CD8-positive, alpha-beta memory T cell (primary cell): ENCODE measurements around the gene MTPN. TPM values are rescaled to one million over a fixed set of nuclear protein-coding genes. Genes with fewer than 3 reads are reported as not detected.
A peak's percentile ranks its signal among the peaks of the same experiment; 100 is the strongest.

ENCODE experiments used
- CTCF ChIA-PET: fragments of 350-600 bp; sonication (Branson Sonifier 250); formaldehyde crosslinking; loops from one replicate; lab custom pipeline; 2021; ENCODE audit warnings: antibody characterized with exemption; lab: Charles Lee
- POLR2A ChIA-PET: fragments of 350-600 bp; sonication (Branson Sonifier 250); formaldehyde crosslinking; loops from one replicate; lab custom pipeline; 2021; ENCODE audit warnings: antibody characterized with exemption; lab: Charles Lee
- DNase-seq, 5 donors: peaks; one replicate each; pipeline versions ENCODE4 v3.0.0 to v3.0.0-alpha.2; 2020 to 2022; ENCODE audit warnings: mixed read lengths in 1 of 5
- H3K27ac ChIP-seq: one replicate; pipeline ENCODE4 v1.7.0; 2013; ENCODE audit warnings: low read depth, mild to moderate bottlenecking, low read length, moderate library complexity
- H3K27me3 ChIP-seq: 2 replicates; pipeline ENCODE4 v1.7.0; 2013; ENCODE audit warnings: low read length, mild to moderate bottlenecking; ENCODE audit not compliant: insufficient read depth, poor library complexity, severe bottlenecking
- H3K36me3 ChIP-seq: 2 replicates; pipeline ENCODE4 v1.7.0; 2013; ENCODE audit warnings: mild to moderate bottlenecking, low read length, moderate library complexity; ENCODE audit not compliant: insufficient read depth
- H3K4me1 ChIP-seq: 2 replicates; pipeline ENCODE4 v1.7.0; 2013; ENCODE audit warnings: mild to moderate bottlenecking, low read length, moderate library complexity; ENCODE audit not compliant: insufficient read depth
- H3K4me3 ChIP-seq: 2 replicates; pipeline ENCODE4 v1.7.0; 2013; ENCODE audit warnings: mild to moderate bottlenecking, low read length
- H3K9me3 ChIP-seq: 2 replicates; pipeline ENCODE4 v1.7.0; 2013; ENCODE audit warnings: mild to moderate bottlenecking, low read length
- H3K27ac Mint-ChIP-seq, 8 donors: one replicate each; pipeline ENCODE4 v1.8.0; 2020 to 2021; ENCODE audit warnings: mixed read lengths in 8 of 8, mild to moderate bottlenecking in 6 of 8, inconsistent platforms in 3 of 8, moderate library complexity in 3 of 8
- H3K27me3 Mint-ChIP-seq, 2 donors: one replicate each; pipeline ENCODE4 v1.8.0; 2020 to 2021; ENCODE audit warnings: mixed read lengths in 2 of 2, mild to moderate bottlenecking in 1 of 2, moderate library complexity in 1 of 2
- H3K36me3 Mint-ChIP-seq, 3 donors: one replicate each; pipeline ENCODE4 v1.8.0; 2020 to 2021; ENCODE audit warnings: mixed read lengths in 3 of 3, inconsistent platforms in 1 of 3, mild to moderate bottlenecking in 1 of 3
- H3K4me1 Mint-ChIP-seq, 3 donors: one replicate each; pipeline ENCODE4 v1.8.0; 2020 to 2021; ENCODE audit warnings: mixed read lengths in 3 of 3, inconsistent platforms in 1 of 3, mild to moderate bottlenecking in 1 of 3
- H3K4me3 Mint-ChIP-seq, 7 donors: one replicate each; pipeline ENCODE4 v1.8.0; 2020 to 2021; ENCODE audit warnings: mixed read lengths in 7 of 7, mild to moderate bottlenecking in 6 of 7, moderate library complexity in 4 of 7, inconsistent platforms in 2 of 7
- H3K9me3 Mint-ChIP-seq, 5 donors: one replicate each; pipeline ENCODE4 v1.8.0; 2020 to 2022; ENCODE audit warnings: mixed read lengths in 5 of 5, mild to moderate bottlenecking in 3 of 5, moderate library complexity in 2 of 5, inconsistent platforms in 1 of 5
- polyA plus RNA-seq: library from polyadenylated mRNA; unstranded; fragments of 300-500 nt; fragmentation: Illumina TruSeq; gene quantifications from one replicate; pipeline ENCODE4 v1.2.3, GENCODE V29; 2021
- total RNA-seq, 2 experiments: library from RNA; stranded (reverse); gene quantifications; one replicate each; pipeline ENCODE4 v1.2.3, GENCODE V29; 2021

The MTPN gene
- total and polyA plus RNA-seq, 3 experiments from 2014 or later: 101 to 147 (median 143) TPM

DNA sequence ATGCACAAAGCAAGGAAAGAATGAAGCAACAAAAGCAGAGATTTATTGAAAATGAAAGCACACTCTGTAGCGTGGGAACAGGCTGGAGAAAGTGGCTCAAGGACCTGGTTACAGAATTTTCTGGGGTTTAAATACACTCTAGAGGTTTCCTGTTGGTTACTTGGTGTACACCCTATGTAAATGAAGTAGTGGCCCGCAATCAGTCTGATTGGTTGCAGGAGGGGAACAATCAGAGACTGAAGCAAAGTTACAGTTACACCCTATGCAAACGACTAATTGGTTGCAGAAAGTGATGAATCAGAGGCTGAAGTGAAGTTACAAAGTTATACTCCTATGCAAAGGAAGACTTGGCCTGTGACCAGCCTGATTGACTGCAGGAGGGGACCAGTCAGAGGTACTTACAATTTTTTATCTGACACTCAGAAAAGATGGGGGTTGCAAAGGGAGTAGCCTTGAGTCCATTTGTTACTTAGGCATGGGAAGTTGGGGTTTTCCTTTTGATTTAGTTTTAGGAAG lies 3.6 kb upstream of the MTPN start:
- POLR2A ChIA-PET: no interaction called here

DNA sequence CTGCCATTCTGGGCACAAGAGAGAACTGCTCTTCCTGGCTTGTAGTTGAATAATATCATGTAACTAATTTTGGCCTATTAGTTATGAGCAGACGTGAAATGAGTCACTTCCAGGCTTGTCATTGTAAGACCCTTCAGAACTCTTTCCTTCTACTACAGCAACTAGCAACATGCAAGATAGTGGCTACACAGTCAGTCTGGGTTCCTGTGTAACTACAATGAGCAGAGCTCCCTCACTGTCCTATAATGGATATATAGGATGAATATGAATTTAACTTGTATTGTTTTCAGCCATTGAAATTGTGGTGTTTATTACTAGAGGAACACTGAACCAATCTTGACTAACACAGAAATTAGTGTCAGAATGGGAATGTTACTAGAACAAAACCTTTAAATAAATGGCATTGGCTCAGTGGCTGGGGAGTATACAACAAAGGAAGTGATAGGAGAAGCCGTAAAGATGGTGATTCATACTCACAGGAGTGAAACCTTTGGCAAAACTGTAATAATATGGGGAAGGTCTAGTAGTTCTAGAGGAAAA lies 2.9 kb upstream of the MTPN start:
- no peaks in the 10 kb centered on the region for H3K27me3 ChIP-seq
- H3K9me3 ChIP-seq: no peaks in the 10 kb centered on the region
- Mint-ChIP-seq H3K4me3 (peak overlapping the region; percentile 78 to 91 (median 86)), H3K9me3 (no peaks in the 10 kb centered on the region), H3K27ac (peak overlapping the region; percentile 86 to 97 (median 95)), H3K27me3 (peaks cover 0 to 2% of the 10 kb centered on the region in 2 donors), H3K36me3 (peaks cover 0 to 15% (median 0%) of the 10 kb centered on the region in 3 donors), H3K4me1 (peaks cover 60 to 89% (median 77%) of the 10 kb centered on the region in 3 donors)
- peak overlapping the region; percentile 48 for H3K4me3 ChIP-seq
- ChIA-PET POLR2A (no interaction called here), CTCF (interaction anchor here (1.0 kb wide), 1 partner anchor 48 kb away, joined by 3 read pairs; no protein-coding TSS in a partner anchor)
- H3K27ac ChIP-seq: peak overlapping the region; percentile 40
- no peak for DNase-seq
- H3K4me1 ChIP-seq: peaks cover 65% of the 10 kb centered on the region
- H3K36me3 ChIP-seq: no peaks in the 10 kb centered on the region

More for the DNA sequence above, 3.6 kb upstream of the MTPN start:
- H3K9me3 Mint-ChIP-seq: no peaks in the 10 kb centered on the region
- Histone ChIP-seq H3K36me3 (no peaks in the 10 kb centered on the region), H3K27ac (peak overlapping the region; percentile 52), H3K9me3 (no peaks in the 10 kb centered on the region), H3K27me3 (no peaks in the 10 kb centered on the region), H3K4me3 (peak overlapping the region; percentile 48), H3K4me1 (peaks cover 59% of the 10 kb centered on the region)
- peaks cover 0 to 2% of the 10 kb centered on the region in 2 donors for H3K27me3 Mint-ChIP-seq
- H3K36me3 Mint-ChIP-seq: peaks cover 0 to 14% (median 0%) of the 10 kb centered on the region in 3 donors
- DNase-seq: peak; percentile 49 to 83 (median 69)
- peak overlapping the region; percentile 78 to 91 (median 86) for H3K4me3 Mint-ChIP-seq
- CTCF ChIA-PET: interaction anchor here (1.1 to 1.2 kb wide), 2 partner anchors 28 to 319 kb away, joined by 3 to 5 read pairs; partner anchors contain the start of gene STMP1
- peaks cover 57 to 87% (median 75%) of the 10 kb centered on the region in 3 donors for H3K4me1 Mint-ChIP-seq
- H3K27ac Mint-ChIP-seq: peak overlapping the region; percentile 86 to 97 (median 95)

DNA sequence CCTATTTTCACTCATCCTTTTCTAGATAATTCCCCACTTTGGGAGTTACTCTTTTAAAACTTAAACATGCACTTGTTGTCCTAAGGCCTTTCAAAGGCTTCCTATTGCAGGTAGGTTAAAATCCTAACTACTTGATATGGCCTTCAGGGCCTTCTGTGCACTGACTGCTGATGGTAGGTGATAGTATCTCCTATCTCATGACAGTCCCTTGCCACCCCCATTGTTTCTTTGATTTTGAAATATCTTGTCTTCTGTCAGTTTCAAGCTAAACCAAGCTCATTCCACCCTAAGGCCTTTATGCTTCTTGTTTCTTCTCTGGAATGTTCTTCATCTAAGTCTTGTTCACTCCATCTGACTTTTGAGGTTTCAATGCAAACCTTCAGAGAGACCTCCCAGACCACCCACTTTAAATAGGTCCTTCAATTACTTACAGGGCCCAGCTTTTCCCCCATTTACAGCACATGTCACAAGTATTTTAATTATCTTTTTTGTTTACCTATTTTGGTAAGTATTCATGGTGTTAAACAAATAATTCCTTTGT lies 2.4 kb upstream of the MTPN start:
- Histone ChIP-seq H3K4me1 (peaks cover 70% of the 10 kb centered on the region), H3K9me3 (no peaks in the 10 kb centered on the region), H3K27ac (no peak overlapping the region), H3K4me3 (no peak overlapping the region), H3K27me3 (no peaks in the 10 kb centered on the region), H3K36me3 (no peaks in the 10 kb centered on the region)
- Mint-ChIP-seq H3K9me3 (no peaks in the 10 kb centered on the region), H3K36me3 (peaks cover 0 to 19% (median 0%) of the 10 kb centered on the region in 3 donors), H3K27ac (peak overlapping the region; percentile 86 to 97 (median 95)), H3K4me1 (peaks cover 65 to 92% (median 82%) of the 10 kb centered on the region in 3 donors), H3K27me3 (peaks cover 0 to 2% of the 10 kb centered on the region in 2 donors), H3K4me3 (peak overlapping the region in 4 of 7 donors; percentile 1 to 78 (median 32))
- CTCF ChIA-PET: interaction anchor here (1.0 kb wide), 1 partner anchor 47 kb away, joined by 3 read pairs; no protein-coding TSS in a partner anchor
- DNase-seq: no peak
- POLR2A ChIA-PET: no interaction called here

DNA sequence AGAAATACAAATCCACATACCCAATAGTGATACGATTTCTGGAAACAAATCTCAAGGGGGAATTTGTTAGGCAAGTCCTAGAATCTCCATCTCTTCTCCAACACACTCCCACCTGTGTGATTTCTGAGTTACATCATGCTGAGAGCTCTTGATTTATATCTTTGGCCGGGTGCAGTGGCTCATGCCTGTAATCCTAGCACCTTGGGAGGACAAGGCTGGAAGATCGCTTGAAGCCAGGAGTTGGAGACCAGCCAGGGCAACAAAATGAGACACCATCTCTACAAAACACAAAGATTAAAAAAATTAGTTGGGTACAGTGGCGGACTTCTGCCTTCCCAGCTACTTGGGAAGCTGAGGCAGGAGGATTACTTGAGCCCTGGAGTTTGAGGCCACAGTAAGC lies 1.5 kb upstream of the MTPN start:
- H3K4me3 ChIP-seq: no peak overlapping the region
- H3K9me3 ChIP-seq: no peaks in the 10 kb centered on the region
- H3K4me1 ChIP-seq: peaks cover 76% of the 10 kb centered on the region
- H3K27ac ChIP-seq: no peak overlapping the region
- ChIA-PET POLR2A (no interaction called here), CTCF (interaction anchor here (1.2 kb wide), 1 partner anchor 316 kb away, joined by 3 read pairs; the partner anchor contains the start of gene STMP1)
- Mint-ChIP-seq H3K36me3 (peaks cover 0 to 23% (median 0%) of the 10 kb centered on the region in 3 donors), H3K27me3 (peaks cover 0 to 2% of the 10 kb centered on the region in 2 donors), H3K27ac (peak overlapping the region in 3 of 8 donors; percentile 11 to 86 (median 65)), H3K4me3 (peak overlapping the region in 4 of 7 donors; percentile 15 to 46 (median 38)), H3K9me3 (no peaks in the 10 kb centered on the region), H3K4me1 (peaks cover 72 to 98% (median 91%) of the 10 kb centered on the region in 3 donors)
- no peak for DNase-seq
- H3K27me3 ChIP-seq: no peaks in the 10 kb centered on the region
- H3K36me3 ChIP-seq: no peaks in the 10 kb centered on the region

DNA sequence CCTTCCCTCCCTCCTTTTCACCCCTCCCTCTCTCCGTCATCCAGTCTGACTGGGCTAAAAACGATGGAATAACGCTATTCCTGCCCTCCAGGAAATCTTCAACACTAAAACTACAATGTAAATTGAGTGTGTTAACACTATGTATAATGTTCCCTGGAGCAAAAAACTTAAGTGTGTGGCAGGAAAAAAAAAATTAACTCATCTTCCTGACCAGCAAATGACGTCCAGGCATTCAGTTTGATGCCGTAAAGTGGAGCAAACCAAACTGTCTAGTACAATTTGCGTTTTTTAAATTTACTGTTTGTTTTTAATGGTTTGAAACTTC lies 545 bp upstream of the MTPN start:
- Histone ChIP-seq H3K36me3 (no peaks in the 10 kb centered on the region), H3K9me3 (no peaks in the 10 kb centered on the region), H3K4me1 (peaks cover 76% of the 10 kb centered on the region), H3K27ac (peak overlapping the region; percentile 92), H3K27me3 (no peaks in the 10 kb centered on the region), H3K4me3 (peak overlapping the region; percentile 80)
- Mint-ChIP-seq H3K4me1 (peaks cover 75 to 98% (median 92%) of the 10 kb centered on the region in 3 donors), H3K27me3 (peaks cover 0 to 2% of the 10 kb centered on the region in 2 donors), H3K27ac (peak overlapping the region; percentile 85 to 98 (median 92)), H3K9me3 (no peaks in the 10 kb centered on the region), H3K4me3 (peak overlapping the region; percentile 86 to 97 (median 96)), H3K36me3 (peaks cover 0 to 29% (median under 1%) of the 10 kb centered on the region in 3 donors)
- CTCF ChIA-PET: interaction anchor here (1.2 kb wide), 1 partner anchor 315 kb away, joined by 3 read pairs; the partner anchor contains the start of gene STMP1
- POLR2A ChIA-PET: no interaction called here
- DNase-seq: no peak

DNA sequence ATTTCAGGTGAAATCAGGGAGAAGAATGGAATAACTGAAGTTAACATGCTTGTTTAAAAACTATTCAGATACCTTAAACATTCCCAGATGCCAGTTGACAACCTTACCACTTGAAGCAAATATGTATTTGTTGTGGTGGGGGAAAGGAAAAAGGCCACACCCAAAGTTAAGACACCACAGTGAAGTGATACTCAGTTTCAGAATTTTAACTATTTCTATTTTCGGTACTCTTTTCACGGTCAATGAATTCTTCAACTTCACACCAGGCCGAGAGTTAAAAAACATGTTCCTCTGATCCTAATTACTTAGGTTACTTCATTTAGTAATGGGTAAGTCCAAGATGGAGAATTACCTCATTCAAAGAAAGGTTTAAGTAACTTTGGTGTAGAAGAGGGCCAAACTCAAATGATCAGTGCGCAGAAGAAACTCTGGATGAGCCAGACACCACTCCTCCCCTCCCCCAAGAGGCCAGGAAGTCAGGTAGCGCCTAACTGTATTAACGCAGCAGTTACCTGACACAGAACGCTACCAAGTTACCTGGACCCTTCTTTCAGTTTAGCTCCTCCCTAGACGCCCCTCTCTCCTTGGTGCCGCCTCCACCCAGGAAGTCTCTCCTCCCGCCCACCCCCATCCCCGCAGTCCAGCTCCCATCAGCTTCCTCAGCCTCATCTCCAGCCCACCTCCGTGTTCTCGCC lies 700 bp downstream of the MTPN start:
- peaks cover 0 to 37% (median 3%) of the 10 kb centered on the region in 3 donors for H3K36me3 Mint-ChIP-seq
- ChIA-PET POLR2A (no interaction called here), CTCF (no interaction called here)
- H3K27ac Mint-ChIP-seq: peak overlapping the region; percentile 85 to 98 (median 92)
- peaks cover 72 to 98% (median 92%) of the 10 kb centered on the region in 3 donors for H3K4me1 Mint-ChIP-seq
- Histone ChIP-seq H3K9me3 (no peaks in the 10 kb centered on the region), H3K27ac (peak overlapping the region; percentile 92), H3K36me3 (no peaks in the 10 kb centered on the region), H3K4me1 (peaks cover 74% of the 10 kb centered on the region), H3K4me3 (peak overlapping the region; percentile 80), H3K27me3 (no peaks in the 10 kb centered on the region)
- peak; percentile 15 to 63 (median 37) for DNase-seq
- H3K9me3 Mint-ChIP-seq: no peaks in the 10 kb centered on the region
- H3K27me3 Mint-ChIP-seq: peaks cover 0 to 2% of the 10 kb centered on the region in 2 donors
- H3K4me3 Mint-ChIP-seq: peak overlapping the region; percentile 86 to 97 (median 96)

DNA sequence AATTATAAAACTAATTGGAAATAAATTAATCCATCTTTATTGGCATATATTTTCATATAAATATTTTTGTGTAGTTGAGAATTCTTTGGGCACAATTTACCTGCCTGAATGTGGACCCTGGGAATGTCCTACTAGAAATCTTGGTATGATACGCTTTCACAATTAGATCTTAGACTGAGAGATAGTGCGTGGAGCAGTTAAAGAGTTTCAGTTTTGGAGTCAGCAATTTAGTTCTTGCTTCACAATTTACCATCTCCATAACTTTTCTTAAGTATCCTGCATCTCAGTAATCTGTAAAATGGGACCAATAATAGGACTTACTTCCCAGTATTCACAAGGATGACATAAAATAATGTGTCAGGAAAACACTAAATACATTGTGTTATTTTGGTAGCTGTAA lies 2.0 kb downstream of the MTPN start:
- H3K4me1 ChIP-seq: peaks cover 68% of the 10 kb centered on the region
- DNase-seq: no peak
- peak overlapping the region in 5 of 8 donors; percentile 24 to 96 (median 54) for H3K27ac Mint-ChIP-seq
- no peaks in the 10 kb centered on the region for H3K36me3 ChIP-seq
- peak overlapping the region; percentile 80 for H3K4me3 ChIP-seq
- no peaks in the 10 kb centered on the region for H3K27me3 ChIP-seq
- H3K4me1 Mint-ChIP-seq: peaks cover 68 to 92% (median 88%) of the 10 kb centered on the region in 3 donors
- no peaks in the 10 kb centered on the region for H3K9me3 Mint-ChIP-seq
- no peaks in the 10 kb centered on the region for H3K9me3 ChIP-seq
- H3K4me3 Mint-ChIP-seq: peak overlapping the region; percentile 64 to 97 (median 89)
- peak overlapping the region; percentile 3 for H3K27ac ChIP-seq
- peaks cover 0 to 2% of the 10 kb centered on the region in 2 donors for H3K27me3 Mint-ChIP-seq
- POLR2A ChIA-PET: interaction anchor here (0.5 to 1.1 kb wide), 2 partner anchors 313 to 603 kb away, joined by 3 to 8 read pairs; partner anchors contain the start of gene STMP1
- H3K36me3 Mint-ChIP-seq: peaks cover 0 to 39% (median 5%) of the 10 kb centered on the region in 3 donors
- CTCF ChIA-PET: no interaction called here
